Erythroblast (primary cell): ENCODE results near the gene COG5.

Source experiments
- GATA1 ChIP-seq: IDR thresholded peaks from 2 replicates; pipeline ENCODE4 v1.6.1; 2011; ENCODE audit warnings: low read depth, mild to moderate bottlenecking, control low read depth, low read length, moderate library complexity
- POLR2A ChIP-seq: IDR thresholded peaks from 2 replicates; pipeline ENCODE4 v1.6.1; 2011; ENCODE audit warnings: mild to moderate bottlenecking, low read length

GRCh38 chr7:107274506-107274905 is 289.2 kb downstream of the COG5 start:
- no peak for TF ChIP-seq POLR2A
- no peak for TF ChIP-seq GATA1
